Measurements from ENCODE around the gene TBC1D8B. TPM values are rescaled to one million over a fixed set of nuclear protein-coding genes. Genes with fewer than 3 reads are reported as not detected.
"Not testable (repeated sequence)": the region's sequence is repeated elsewhere in the genome, so short reads cannot be mapped to it uniquely, and the experiment has no call there.

The TBC1D8B gene
- total RNA-seq, 3 donors from 2014 or later = 10.3 to 14.3 (median 11.5) TPM

DNA sequence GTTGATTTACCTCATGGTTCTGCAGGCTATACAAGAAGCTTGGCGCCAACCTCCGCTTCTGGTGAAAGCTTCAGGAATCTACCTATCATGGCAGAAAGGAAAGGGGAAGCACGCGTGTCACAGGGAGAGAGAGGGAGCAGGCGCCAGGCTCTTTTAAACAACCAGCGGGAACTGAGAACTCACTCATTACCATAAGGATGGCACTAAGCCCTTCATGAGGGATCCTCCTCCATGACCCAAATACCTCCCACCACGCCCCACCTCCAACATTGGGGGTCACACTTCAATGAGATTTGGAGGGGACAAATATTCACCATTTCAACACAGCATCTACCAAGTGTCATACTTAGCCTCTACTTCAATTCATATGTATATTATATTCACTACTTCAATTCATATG is 18.8 kb upstream of the TBC1D8B start:
- H3K9me3 ChIP-seq = no peaks in the 10 kb centered on the region
- intact Hi-C loops (cut with DNase I, micrococcal nuclease) = no loop called here
- no peak for ATAC-seq
- no peak for DNase-seq
- TF ChIP-seq, protein P1, sequence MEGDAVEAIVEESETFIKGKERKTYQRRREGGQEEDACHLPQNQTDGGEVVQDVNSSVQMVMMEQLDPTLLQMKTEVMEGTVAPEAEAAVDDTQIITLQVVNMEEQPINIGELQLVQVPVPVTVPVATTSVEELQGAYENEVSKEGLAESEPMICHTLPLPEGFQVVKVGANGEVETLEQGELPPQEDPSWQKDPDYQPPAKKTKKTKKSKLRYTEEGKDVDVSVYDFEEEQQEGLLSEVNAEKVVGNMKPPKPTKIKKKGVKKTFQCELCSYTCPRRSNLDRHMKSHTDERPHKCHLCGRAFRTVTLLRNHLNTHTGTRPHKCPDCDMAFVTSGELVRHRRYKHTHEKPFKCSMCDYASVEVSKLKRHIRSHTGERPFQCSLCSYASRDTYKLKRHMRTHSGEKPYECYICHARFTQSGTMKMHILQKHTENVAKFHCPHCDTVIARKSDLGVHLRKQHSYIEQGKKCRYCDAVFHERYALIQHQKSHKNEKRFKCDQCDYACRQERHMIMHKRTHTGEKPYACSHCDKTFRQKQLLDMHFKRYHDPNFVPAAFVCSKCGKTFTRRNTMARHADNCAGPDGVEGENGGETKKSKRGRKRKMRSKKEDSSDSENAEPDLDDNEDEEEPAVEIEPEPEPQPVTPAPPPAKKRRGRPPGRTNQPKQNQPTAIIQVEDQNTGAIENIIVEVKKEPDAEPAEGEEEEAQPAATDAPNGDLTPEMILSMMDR (IDR thresholded peaks at IDR 0.05) = no peak
- peaks cover 2% of the 10 kb centered on the region for H3K4me1 ChIP-seq (ENCODE audit: low read depth)
- no peak overlapping the region for H3K4me3 ChIP-seq
- no peaks in the 10 kb centered on the region for H3K36me3 ChIP-seq (ENCODE audit: low read depth)

- peak in 1 of 3 donors; percentile 37 for DNase-seq
- intact Hi-C loops (cut with DNase I, micrococcal nuclease) = no loop called here
Observed at GRCh38 chrX:106791495-106791894, 11.0 kb upstream of the TBC1D8B start.

DNA sequence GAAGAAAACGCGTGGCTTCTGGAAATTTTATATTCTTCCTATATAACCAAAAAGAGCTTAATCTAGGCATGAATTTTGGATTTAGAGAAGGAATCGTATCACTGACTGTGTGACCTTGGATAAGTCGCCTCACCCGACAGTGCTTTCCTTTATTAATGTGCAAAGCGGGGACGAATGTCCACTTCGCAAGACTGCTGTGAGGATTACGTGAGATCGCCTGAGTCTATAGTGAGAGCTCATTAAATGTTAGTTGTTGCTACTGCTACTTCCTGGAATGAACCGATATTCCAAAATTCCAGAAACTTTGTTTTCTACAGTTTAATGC is 448 bp upstream of the TBC1D8B start:
- H3K4me1 ChIP-seq (ENCODE audit: low read depth) = no peaks in the 10 kb centered on the region
- intact Hi-C loops (cut with DNase I, micrococcal nuclease) = no loop called here
- H3K9me3 ChIP-seq = no peaks in the 10 kb centered on the region
- peak overlapping the region; percentile 26 for H3K4me3 ChIP-seq
- no peaks in the 10 kb centered on the region for H3K36me3 ChIP-seq (ENCODE audit: low read depth)
- DNase-seq = peak in 2 of 3 donors; percentile 23 to 26
- TF ChIP-seq, protein P1 (IDR thresholded peaks at IDR 0.05) = no peak
- peak; percentile 59 for ATAC-seq

More at GRCh38 chrX:106791495-106791894, 11.0 kb upstream of the TBC1D8B start:
- TF ChIP-seq, protein P1 (IDR thresholded peaks at IDR 0.05) = no peak
- no peaks in the 10 kb centered on the region for H3K36me3 ChIP-seq (ENCODE audit: low read depth)
- no peaks in the 10 kb centered on the region for H3K4me1 ChIP-seq (ENCODE audit: low read depth)
- no peaks in the 10 kb centered on the region for H3K9me3 ChIP-seq
- ATAC-seq = no peak
- no peak overlapping the region for H3K4me3 ChIP-seq

GRCh38 chrX:106811131-106811910 is 8.8 kb downstream of the TBC1D8B start:
- intact Hi-C loops (cut with DNase I, micrococcal nuclease) = no loop called here
- H3K9me3 ChIP-seq = no peaks in the 10 kb centered on the region
- TF ChIP-seq, protein P1 (IDR thresholded peaks at IDR 0.05) = no peak
- H3K4me1 ChIP-seq (ENCODE audit: low read depth) = no peaks in the 10 kb centered on the region
- DNase-seq (no peak), ATAC-seq (no peak)
- H3K4me3 ChIP-seq = no peak overlapping the region
- no peaks in the 10 kb centered on the region for H3K36me3 ChIP-seq (ENCODE audit: low read depth)

DNA sequence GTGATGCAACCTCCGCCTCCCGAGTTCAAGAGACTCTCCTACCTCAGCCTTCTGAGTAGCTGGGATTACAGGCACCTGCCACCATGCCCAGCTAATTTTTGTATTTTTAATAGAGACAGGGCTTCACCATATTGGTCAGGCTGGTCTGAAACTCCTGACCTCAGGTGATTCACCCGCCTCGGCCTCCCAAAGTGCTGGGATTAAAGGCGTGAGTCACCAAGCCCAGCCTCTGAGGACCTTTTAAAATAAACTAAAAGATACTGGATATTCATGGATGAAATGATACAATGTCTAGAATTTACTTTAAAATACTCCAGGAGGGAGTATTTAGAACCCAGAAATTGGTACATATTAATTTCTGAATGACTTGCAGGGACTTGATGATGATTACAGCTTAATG is 10.5 kb downstream of the TBC1D8B start:
- H3K4me3 ChIP-seq; H3K9me3 ChIP-seq; H3K4me1 ChIP-seq (ENCODE audit: low read depth); ATAC-seq; H3K36me3 ChIP-seq (ENCODE audit: low read depth); DNase-seq; intact Hi-C loops (cut with DNase I, micrococcal nuclease): not testable (repeated sequence)

GRCh38 chrX:106814093-106814492 is 11.6 kb downstream of the TBC1D8B start:
- intact Hi-C loops (cut with DNase I, micrococcal nuclease); H3K4me3 ChIP-seq; H3K4me1 ChIP-seq (ENCODE audit: low read depth); H3K9me3 ChIP-seq; H3K36me3 ChIP-seq (ENCODE audit: low read depth); ATAC-seq; DNase-seq: not testable (repeated sequence)

Data from mucosa of descending colon (tissue), 3 donors.